Fibroblast of upper back skin (primary cell): ENCODE results near the gene MNS1.
"Not testable (repeated sequence)": the region's sequence is repeated elsewhere in the genome, so short reads cannot be mapped to it uniquely, and the experiment has no call there.

ENCODE experiments used
- DNase-seq: peaks from one replicate; pipeline ENCODE4 v3.0.0-alpha.2; 2013

The MNS1 gene

GRCh38 chr15:56464893-56465520 lies at the start of gene MNS1:
Gene MNS1 (minus strand): TSS chr15:56465137. CDS start chr15:56464972, 165 bp downstream.
- DNase-seq: peak; percentile 96

GRCh38 chr15:56496635-56497034 lies 31.7 kb upstream of the MNS1 start:
- peak; percentile 74 for DNase-seq

GRCh38 chr15:56495533-56495932 lies 30.6 kb upstream of the MNS1 start:
- DNase-seq: no peak

DNA sequence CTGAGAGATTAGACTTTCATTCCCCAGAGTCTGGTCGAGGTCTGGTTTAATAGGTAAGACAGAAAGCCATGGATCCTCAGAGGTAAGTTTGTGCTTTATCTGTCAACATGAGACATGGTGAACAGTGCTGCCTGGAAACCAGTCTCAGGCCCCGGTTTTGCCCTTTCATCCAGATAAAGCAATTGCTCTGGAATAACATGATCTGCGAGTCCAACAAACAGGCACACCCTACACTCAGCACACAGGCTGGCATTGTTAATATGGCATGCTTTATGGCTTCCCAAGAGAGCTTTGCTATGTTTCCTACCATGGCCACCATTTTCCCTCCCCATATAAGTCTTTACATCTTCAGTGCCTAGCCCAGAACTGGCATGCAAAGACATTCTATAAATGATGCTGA lies 30.1 kb upstream of the MNS1 start:
- no peak for DNase-seq

- no peak for DNase-seq
Measured at GRCh38 chr15:56492791-56493555, 28.0 kb upstream of the MNS1 start.

DNA sequence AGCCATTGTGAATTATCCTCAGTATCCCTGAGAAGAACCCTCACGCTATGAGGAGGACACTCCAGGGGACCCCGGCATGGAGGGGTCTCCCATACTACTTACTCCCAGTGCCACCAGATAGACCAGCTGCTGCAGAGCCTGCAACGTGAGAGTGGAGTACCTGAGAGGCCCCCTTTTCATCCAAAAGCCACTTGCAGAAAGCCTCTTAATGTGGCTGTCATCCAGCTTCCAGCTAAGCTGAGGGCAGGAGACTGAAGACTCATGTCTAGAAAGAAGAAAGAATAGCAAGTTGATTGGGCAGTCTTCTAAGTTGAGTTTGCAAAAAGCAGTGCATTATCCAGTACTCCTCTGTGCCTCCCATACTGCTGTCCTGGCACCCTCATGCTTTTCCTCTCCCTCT lies 27.3 kb upstream of the MNS1 start:
- DNase-seq: no peak

GRCh38 chr15:56491110-56491722 lies 26.3 kb upstream of the MNS1 start:
- DNase-seq: peak; percentile 69

GRCh38 chr15:56490461-56490860 lies 25.5 kb upstream of the MNS1 start:
- no peak for DNase-seq

DNA sequence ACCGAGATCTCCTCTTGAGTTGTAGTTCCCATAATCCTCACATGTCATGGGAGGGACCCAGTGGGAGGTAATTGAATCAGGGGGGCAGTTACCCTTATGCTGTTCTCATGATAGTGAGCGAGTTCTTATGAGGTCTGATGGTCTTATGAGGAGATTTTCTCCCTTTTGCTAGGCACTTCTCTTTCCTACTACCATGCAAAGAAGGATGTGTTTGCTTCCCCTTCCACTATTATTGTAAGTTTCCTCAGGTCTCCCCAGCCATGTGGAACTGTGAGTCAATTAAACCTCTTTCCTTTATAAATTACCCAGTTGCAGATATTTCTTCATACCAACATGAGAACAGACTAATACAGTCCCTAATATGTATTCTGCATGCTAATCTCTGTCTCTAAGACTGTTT lies 21.3 kb upstream of the MNS1 start:
- not testable (repeated sequence) for DNase-seq

- not testable (repeated sequence) for DNase-seq
Measured at GRCh38 chr15:56485426-56485825, 20.5 kb upstream of the MNS1 start.

GRCh38 chr15:56484287-56484686 lies 19.4 kb upstream of the MNS1 start:
- DNase-seq: peak; percentile 17

DNA sequence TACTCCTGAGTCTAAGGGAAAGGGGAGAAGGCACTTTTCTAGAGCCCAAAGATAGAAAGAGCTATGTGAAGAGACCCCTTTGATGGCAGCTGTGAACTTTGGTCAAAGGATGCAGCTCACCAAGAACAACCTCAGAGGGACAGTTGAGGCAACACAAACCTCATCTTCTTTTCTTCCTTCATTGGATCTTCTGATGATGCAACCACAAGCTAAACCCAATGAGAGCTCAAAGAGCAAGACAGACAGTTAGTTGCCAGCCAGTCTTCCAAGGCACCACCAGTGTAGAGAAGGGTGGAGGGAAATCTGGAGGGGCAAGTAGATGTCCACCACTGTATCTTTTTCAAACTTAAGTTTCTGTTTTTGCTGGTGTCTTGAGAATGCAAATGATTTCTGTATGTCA lies 10.4 kb upstream of the MNS1 start:
- no peak for DNase-seq

- DNase-seq: no peak
Measured at GRCh38 chr15:56473017-56473416, 8.1 kb upstream of the MNS1 start.

DNA sequence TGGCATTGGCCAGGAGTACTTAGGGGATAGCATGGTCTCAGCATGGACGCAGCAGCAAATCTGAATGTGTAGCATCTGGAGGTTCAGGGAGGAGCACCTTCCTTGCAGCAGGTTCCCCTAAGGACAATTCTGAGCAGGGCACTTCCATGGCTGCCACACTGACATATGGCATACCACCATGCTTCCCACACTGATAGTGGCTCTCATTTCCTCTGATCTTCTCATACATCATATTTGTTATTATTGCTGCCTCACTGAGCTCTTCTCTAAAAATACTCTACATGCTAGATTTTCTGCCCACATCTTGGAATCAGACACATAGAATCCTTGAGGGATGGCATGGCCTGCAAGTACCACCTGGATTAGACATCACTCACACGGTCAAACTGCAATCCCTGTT lies 7.3 kb upstream of the MNS1 start:
- DNase-seq: no peak

DNA sequence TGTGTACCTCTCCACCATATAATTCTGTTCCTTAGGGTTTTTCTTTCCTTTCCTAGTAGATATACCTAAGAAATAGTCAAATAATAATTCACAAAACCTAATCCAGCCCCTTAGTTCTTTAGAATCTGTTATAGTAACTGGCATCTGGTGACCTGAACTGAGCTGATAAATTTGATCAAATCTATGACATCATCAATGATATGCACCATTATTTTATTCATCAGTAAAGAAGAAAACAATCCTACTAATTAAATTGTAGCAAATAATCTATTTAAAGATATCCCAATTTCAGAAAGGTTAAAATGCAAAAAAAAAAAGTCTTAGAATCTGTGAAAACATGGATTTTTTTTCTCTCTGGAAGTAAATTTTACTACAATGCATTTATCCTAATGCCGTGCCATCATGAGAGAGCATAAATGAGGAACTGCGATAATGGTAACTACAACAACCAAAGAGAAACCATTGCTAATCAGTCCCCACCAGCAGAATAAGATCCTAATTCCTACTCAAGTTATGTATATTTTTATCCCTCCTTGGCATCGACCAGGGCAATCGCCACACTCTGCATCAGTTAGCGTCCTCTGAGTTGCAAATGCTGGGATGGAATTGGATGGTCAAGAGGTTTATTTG lies 6.6 kb upstream of the MNS1 start:
- no peak for DNase-seq

GRCh38 chr15:56469483-56469882 lies 4.5 kb upstream of the MNS1 start:
- no peak for DNase-seq

DNA sequence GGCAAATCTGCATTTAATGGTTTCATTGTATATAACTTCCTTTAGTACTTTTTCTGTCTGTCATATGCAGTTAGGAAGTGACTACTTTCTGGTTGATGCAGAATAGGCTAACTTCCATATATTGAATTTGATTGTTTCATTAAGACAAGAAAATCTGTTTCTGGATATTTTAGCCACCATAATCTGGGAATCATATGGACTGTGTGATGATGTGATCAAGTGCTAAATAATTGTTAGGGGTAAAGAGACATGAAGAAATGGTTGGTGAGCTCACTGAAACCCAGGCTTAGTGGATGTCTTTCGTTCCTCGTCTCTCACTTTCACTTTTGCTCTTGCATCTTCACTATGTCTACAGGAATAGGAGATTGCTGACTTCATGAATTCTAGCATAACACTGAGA lies 3.5 kb upstream of the MNS1 start:
- no peak for DNase-seq

DNA sequence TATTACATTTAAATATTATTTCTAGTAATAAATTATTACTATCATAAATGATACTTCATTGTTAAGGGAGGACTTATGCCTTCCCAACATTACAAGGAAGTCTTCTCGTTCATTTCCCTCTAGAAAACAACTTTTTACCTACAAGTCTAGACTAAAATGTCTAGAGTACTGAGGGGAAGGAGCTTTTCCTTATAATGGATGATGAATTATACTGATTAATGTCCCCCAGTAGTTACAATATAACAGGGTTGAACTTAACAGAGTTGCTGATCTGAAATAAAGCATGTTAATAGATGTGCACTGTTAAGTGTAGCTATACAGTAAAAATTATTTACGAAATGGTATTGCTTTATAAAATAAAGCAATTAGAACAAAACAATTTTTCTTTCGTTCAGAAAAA lies 2.7 kb upstream of the MNS1 start:
- DNase-seq: no peak

DNA sequence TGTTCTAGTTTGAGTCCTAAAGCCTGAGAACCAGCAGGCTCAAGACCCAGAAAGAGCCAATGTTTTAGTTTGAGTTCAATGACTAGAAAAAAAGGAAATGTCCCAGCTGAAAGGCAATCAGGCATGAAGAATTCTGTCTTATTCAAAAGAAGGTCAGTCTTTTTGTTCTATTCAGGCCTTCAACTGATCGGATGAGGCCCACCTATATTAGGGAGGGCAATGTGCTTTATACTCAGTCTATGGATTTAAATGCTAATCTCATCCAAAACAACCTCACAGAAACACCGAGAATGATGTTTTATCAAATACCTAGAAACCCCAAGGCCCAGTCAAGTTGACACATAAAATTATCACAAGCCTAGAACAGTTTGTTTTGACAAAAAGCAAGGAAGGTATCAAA lies 4.0 kb downstream of the MNS1 start:
- no peak for DNase-seq

- peak; percentile 37 for DNase-seq
Measured at GRCh38 chr15:56460071-56460470, 4.9 kb downstream of the MNS1 start.

DNA sequence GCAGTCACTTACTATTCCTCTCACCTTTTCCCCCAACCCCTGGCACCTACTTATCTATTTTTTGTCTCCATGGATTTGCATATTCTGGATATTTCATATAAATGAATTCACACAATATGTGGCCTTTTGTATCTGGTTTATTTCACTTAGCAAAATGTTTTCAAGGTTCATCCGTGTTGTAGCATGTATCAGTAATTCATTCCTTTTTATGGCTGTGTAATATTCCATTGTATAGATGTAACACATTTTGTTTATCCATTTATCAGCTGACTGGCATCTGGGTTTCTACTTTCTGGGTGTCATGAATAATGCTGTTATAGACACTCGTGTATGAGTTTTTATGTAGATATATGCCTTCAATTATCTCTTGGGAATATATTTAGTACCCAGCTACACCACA lies 5.8 kb downstream of the MNS1 start:
- no peak for DNase-seq

GRCh38 chr15:56456229-56456628 lies 8.7 kb downstream of the MNS1 start:
- no peak for DNase-seq

- no peak for DNase-seq
Measured at GRCh38 chr15:56454836-56455235, 10.1 kb downstream of the MNS1 start.

GRCh38 chr15:56445746-56446145 lies 19.2 kb downstream of the MNS1 start:
- DNase-seq: no peak
